IPS-20b (cell line): Measurements from ENCODE around the gene PCDHGB4.
"Not testable (repeated sequence)": the region's sequence is repeated elsewhere in the genome, so short reads cannot be mapped to it uniquely, and the experiment has no call there.

Experiments
- H3K27ac ChIP-seq: one replicate; pipeline ENCODE4 v1.5.1; 2013; ENCODE audit warnings: low read length
- H3K27me3 ChIP-seq: 2 replicates; pipeline ENCODE4 v1.6.1; 2013; ENCODE audit warnings: mild to moderate bottlenecking, low read length, inconsistent platforms; ENCODE audit not compliant: insufficient read depth
- H3K36me3 ChIP-seq: 2 replicates; pipeline ENCODE4 v1.6.1; 2013; ENCODE audit warnings: low read depth, mild to moderate bottlenecking, inconsistent platforms, low read length, moderate library complexity; ENCODE audit not compliant: insufficient read depth
- H3K4me1 ChIP-seq: 2 replicates; pipeline ENCODE4 v1.6.1; 2013; ENCODE audit warnings: mild to moderate bottlenecking, control low read depth, inconsistent platforms, low read length, moderate library complexity; ENCODE audit not compliant: insufficient read depth
- H3K4me3 ChIP-seq: 2 replicates; pipeline ENCODE4 v1.5.1; 2013; ENCODE audit warnings: mild to moderate bottlenecking, low read length, inconsistent platforms
- H3K9ac ChIP-seq: 2 replicates; pipeline ENCODE4 v1.6.1; 2013; ENCODE audit warnings: low read depth, mild to moderate bottlenecking, inconsistent platforms, low read length, moderate library complexity
- H3K9me3 ChIP-seq: 2 replicates; pipeline ENCODE4 v1.6.1; 2013; ENCODE audit warnings: mild to moderate bottlenecking, low read depth, low read length, inconsistent platforms; ENCODE audit not compliant: insufficient read depth

PCDHGB4 gene

DNA sequence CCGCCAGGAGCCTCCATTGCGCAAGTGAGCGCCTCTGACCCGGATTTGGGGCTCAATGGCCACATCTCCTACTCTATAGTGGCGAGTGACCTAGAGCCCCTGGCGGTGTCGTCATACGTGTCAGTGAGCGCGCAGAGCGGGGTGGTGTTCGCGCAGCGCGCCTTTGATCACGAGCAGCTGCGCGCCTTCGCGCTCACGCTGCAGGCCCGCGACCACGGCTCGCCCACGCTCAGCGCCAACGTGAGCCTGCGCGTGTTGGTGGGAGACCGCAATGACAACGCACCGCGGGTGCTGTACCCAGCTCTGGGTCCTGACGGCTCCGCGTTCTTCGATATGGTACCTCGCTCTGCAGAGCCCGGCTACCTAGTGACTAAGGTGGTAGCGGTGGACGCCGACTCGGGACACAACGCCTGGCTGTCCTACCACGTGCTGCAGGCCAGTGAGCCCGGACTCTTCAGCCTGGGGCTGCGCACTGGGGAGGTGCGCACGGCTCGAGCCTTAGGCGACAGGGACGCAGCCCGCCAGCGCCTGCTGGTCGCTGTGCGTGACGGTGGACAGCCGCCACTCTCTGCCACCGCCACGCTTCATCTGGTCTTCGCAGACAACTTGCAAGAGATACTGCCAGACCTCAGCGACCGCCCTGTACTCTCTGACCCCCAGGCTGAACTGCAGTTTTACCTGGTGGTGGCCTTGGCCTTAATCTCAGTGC is 22.3 kb downstream of the PCDHGB4 start:
- no peak overlapping the region for H3K27ac ChIP-seq
- no peaks in the 10 kb centered on the region for H3K36me3 ChIP-seq
- no peaks in the 10 kb centered on the region for H3K4me1 ChIP-seq
- peaks cover 27% of the 10 kb centered on the region for H3K9me3 ChIP-seq
- H3K4me3 ChIP-seq = no peak overlapping the region
- H3K27me3 ChIP-seq = peaks cover 12% of the 10 kb centered on the region
- no peak overlapping the region for H3K9ac ChIP-seq

DNA sequence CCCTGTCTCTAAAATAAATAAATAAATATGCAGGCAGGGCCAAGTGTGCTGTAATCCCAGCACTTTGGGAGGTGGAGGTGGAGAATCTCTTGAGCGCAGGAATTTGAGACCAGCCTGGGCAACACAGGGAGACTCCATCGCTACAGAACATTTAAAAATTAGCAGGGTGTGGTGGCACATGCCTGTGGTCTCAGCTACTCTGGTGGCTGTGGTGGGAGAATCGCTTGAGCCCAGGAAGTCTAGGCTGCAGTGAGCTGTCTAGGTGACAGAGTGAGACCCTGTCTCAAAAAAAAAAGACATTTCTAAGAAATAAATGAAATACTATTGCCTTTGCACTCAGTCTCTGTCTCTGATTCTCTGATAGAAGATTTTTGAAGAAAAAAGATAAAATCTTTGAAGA is 24.1 kb downstream of the PCDHGB4 start:
- no peaks in the 10 kb centered on the region for H3K36me3 ChIP-seq
- peaks cover 12% of the 10 kb centered on the region for H3K27me3 ChIP-seq
- H3K4me3 ChIP-seq = no peak overlapping the region
- peaks cover 27% of the 10 kb centered on the region for H3K9me3 ChIP-seq
- H3K27ac ChIP-seq = no peak overlapping the region
- H3K4me1 ChIP-seq = no peaks in the 10 kb centered on the region
- H3K9ac ChIP-seq = no peak overlapping the region

DNA sequence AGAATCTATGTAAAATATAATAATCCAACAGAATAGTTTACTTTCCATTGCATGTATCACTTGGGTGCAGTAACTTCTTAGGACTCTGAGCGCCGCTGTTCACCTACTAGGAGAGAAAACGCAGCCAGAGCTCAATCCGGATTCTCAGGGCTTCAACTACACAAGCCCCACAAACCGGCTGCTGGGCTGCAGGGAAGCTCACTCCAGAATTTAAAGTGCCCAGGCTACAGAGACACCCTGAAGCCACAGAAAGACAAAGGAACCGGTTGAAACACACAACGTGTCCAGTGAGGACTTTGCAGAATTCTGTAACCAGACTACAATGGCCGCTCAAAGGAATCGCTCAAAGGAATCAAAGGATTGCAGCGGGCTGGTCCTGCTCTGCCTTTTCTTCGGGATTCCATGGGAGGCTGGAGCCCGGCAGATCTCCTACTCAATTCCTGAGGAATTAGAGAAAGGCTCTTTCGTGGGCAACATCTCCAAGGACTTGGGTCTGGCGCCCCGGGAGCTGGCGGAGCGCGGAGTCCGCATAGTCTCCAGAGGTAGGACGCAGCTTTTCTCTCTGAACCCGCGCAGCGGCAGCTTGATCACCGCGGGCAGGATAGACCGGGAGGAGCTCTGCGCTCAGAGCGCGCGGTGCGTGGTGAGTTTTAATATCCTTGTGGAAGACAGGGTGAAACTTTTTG is 25.5 kb downstream of the PCDHGB4 start, which contains the start of gene PCDHGA10:
Gene PCDHGA10, plus strand, starts transcription at position 134 of the 686 bp plus-strand sequence. Its CDS starts 189 bp downstream, at position 323.
- Histone ChIP-seq H3K27ac (no peak within 1 kb of the TSS), H3K9ac (peak within 1 kb of the TSS; percentile 77; the same call in 1 of the 2 replicates), H3K36me3 (no peaks in the 10 kb centered on the region), H3K9me3 (peaks cover 27% of the 10 kb centered on the region), H3K27me3 (peaks cover 13% of the 10 kb centered on the region), H3K4me1 (no peaks in the 10 kb centered on the region), H3K4me3 (peak within 1 kb of the TSS; percentile 78; the same call in 1 of the 2 replicates)

DNA sequence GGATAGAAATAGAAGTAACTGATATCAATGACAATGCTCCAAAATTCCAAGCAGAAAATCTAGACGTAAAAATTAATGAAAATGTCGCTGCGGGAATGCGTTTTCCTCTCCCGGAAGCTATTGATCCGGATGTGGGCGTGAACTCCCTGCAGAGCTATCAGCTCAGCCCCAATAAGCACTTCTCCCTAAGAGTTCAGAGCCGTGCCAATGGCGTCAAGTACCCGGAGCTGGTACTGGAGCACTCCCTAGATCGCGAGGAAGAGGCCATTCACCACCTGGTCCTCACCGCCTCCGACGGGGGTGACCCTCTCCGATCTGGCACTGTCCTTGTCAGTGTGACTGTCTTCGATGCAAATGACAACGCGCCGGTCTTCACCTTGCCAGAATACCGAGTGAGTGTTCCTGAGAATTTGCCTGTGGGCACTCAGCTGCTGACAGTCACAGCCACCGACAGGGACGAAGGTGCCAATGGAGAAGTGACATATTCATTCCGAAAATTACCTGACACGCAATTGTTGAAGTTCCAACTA is 26.1 kb downstream of the PCDHGB4 start:
- H3K4me3 ChIP-seq = peak overlapping the region; percentile 78; the same call in 1 of the 2 replicates
- no peaks in the 10 kb centered on the region for H3K4me1 ChIP-seq
- no peak overlapping the region for H3K27ac ChIP-seq
- no peaks in the 10 kb centered on the region for H3K36me3 ChIP-seq
- H3K27me3 ChIP-seq = peaks cover 17% of the 10 kb centered on the region
- H3K9ac ChIP-seq = peak overlapping the region; percentile 77; the same call in 1 of the 2 replicates
- peaks cover 31% of the 10 kb centered on the region for H3K9me3 ChIP-seq

DNA sequence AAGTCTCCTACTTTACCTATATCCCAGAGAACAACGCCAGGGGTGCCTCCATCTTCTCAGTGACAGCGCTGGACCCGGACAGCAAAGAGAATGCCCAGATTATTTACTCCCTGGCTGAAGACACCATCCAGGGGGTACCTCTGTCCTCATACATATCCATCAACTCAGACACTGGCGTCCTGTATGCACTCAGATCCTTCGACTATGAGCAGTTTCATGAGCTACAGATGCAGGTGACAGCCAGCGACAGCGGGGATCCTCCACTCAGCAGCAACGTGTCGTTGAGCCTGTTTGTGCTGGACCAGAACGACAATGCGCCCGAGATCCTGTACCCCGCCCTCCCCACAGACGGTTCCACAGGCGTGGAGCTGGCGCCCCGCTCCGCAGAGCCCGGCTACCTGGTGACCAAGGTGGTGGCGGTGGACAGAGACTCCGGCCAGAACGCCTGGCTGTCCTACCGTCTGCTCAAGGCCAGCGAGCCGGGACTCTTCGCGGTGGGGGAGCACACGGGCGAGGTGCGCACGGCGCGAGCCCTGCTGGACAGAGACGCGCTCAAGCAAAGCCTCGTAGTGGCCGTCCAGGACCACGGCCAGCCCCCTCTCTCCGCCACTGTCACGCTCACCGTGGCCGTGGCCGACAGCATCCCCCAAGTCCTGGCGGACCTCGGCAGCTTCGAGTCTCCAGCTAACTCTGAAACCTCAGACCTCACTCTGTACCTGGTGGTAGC is 27.2 kb downstream of the PCDHGB4 start:
- not testable (repeated sequence) for H3K4me3 ChIP-seq, H3K27ac ChIP-seq, H3K4me1 ChIP-seq, H3K9ac ChIP-seq, H3K36me3 ChIP-seq
- Histone ChIP-seq H3K27me3 (peaks cover 13% of the 10 kb centered on the region), H3K9me3 (peaks cover 30% of the 10 kb centered on the region)

DNA sequence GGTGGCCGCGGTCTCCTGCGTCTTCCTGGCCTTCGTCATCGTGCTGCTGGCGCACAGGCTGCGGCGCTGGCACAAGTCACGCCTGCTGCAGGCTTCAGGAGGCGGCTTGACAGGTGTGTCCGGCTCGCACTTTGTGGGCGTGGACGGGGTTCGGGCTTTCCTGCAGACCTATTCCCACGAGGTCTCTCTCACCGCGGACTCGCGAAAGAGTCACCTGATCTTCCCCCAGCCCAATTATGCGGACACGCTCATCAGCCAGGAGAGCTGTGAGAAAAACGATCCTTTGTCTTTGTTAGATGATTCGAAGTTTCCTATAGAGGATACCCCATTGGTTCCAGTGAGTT is 27.7 kb downstream of the PCDHGB4 start:
- H3K27me3 ChIP-seq = peaks cover 13% of the 10 kb centered on the region
- not testable (repeated sequence) for H3K4me1 ChIP-seq, H3K27ac ChIP-seq, H3K36me3 ChIP-seq, H3K4me3 ChIP-seq, H3K9ac ChIP-seq
- H3K9me3 ChIP-seq = peaks cover 35% of the 10 kb centered on the region

DNA sequence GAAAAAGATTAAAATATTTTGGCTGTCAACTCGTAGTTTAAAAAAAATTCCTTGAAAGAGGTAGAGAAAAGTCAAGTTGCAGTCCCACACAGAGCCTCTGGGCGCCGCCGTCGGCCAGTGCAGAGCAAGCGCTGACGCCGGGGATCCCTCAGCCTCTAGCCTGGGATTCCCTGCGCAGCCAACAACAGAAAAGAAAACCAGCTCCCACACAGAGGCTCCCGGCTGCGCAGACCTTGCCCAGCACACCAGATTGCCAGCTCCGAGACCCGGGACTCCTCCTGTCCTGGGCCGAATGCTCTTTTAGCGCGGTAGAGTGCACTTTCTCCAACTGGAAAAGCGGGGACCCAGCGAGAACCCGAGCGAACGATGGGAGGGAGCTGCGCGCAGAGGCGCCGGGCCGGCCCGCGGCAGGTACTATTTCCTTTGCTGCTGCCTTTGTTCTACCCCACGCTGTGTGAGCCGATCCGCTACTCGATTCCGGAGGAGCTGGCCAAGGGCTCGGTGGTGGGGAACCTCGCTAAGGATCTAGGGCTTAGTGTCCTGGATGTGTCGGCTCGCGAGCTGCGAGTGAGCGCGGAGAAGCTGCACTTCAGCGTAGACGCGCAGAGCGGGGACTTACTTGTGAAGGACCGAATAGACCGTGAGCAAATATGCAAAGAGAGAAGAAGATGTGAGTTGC is 30.1 kb downstream of the PCDHGB4 start, which contains the start of gene PCDHGB7:
Gene PCDHGB7, plus strand, starts transcription at position 184 of the 679 bp plus-strand sequence. Its CDS starts 183 bp downstream, at position 367.
- Histone ChIP-seq H3K4me3 (peak within 1 kb of the TSS; percentile 72), H3K9ac (peak within 1 kb of the TSS; percentile 78), H3K36me3 (peaks cover 26% of the 10 kb centered on the region; the same call in 1 of the 2 replicates), H3K9me3 (peaks cover 57% of the 10 kb centered on the region), H3K27me3 (peaks cover 13% of the 10 kb centered on the region)
- not testable (repeated sequence) for H3K4me1 ChIP-seq, H3K27ac ChIP-seq

DNA sequence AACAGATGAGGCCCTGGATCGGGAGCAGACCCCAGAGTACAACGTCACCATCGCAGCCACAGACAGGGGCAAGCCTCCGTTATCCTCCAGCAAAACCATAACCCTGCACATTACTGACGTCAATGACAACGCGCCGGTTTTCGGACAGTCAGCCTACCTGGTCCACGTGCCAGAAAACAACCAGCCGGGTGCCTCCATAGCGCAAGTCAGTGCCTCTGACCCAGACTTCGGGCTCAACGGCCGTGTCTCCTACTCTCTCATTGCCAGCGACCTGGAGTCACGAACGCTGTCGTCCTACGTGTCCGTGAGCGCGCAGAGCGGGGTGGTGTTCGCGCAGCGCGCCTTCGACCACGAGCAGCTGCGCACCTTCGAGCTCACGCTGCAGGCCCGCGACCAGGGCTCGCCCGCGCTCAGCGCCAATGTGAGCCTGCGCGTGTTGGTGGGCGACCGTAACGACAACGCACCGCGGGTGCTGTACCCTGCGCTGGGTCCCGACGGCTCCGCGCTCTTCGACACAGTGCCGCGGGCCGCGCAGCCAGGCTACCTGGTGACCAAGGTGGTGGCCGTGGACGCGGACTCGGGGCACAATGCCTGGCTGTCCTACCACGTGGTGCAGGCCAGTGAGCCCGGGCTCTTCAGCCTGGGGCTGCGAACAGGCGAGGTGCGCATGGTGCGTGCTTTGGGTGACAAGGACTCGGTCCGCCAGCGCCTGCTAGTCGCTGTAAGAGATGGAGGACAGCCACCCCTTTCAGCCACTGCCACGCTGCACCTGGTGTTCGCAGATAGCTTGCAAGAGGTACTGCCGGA is 31.8 kb downstream of the PCDHGB4 start:
- H3K4me3 ChIP-seq = 0 out of 2 replicates have a peak overlapping the region, but pooled peaks have one; percentile 72
- H3K4me1 ChIP-seq = no peaks in the 10 kb centered on the region
- peaks cover 26% of the 10 kb centered on the region; the same call in 1 of the 2 replicates for H3K36me3 ChIP-seq
- peaks cover 57% of the 10 kb centered on the region for H3K9me3 ChIP-seq
- peaks cover 13% of the 10 kb centered on the region for H3K27me3 ChIP-seq
- no peak overlapping the region for H3K9ac ChIP-seq
- no peak overlapping the region for H3K27ac ChIP-seq

DNA sequence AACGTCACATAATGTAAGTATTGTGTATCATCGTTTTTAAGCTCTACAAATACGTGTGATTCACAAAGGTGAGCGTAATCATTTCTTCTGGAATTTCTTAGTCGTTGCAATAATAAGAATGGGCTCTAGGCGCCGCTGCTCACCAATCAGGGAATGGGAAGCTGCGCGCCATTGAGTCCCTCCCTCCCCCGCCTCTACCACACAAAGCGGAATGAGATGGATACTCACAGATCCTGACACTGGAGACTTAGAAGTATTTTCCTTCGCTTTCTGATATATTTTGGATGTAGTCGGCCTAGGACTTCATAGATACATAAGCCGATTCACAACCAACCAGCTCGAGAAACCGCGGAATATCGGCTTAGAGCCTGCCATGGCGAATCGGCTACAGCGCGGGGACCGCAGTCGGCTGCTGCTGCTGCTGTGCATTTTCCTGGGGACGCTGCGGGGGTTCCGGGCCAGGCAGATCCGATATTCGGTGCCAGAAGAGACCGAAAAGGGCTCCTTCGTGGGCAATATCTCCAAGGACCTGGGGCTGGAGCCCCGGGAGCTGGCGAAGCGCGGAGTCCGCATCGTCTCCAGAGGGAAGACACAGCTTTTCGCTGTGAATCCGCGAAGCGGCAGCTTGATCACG is 33.5 kb downstream of the PCDHGB4 start, which contains the start of gene PCDHGA11:
Gene PCDHGA11, plus strand, starts transcription at position 197 of the 634 bp plus-strand sequence. Its CDS starts 177 bp downstream, at position 374.
- peaks cover 13% of the 10 kb centered on the region for H3K27me3 ChIP-seq
- peaks cover 69% of the 10 kb centered on the region for H3K9me3 ChIP-seq
- H3K27ac ChIP-seq = no peak within 1 kb of the TSS
- H3K36me3 ChIP-seq = peaks cover 28% of the 10 kb centered on the region; the same call in 1 of the 2 replicates
- H3K4me1 ChIP-seq = no peaks in the 10 kb centered on the region
- peak within 1 kb of the TSS; percentile 8; the same call in 1 of the 2 replicates for H3K4me3 ChIP-seq
- H3K9ac ChIP-seq = no peak within 1 kb of the TSS

DNA sequence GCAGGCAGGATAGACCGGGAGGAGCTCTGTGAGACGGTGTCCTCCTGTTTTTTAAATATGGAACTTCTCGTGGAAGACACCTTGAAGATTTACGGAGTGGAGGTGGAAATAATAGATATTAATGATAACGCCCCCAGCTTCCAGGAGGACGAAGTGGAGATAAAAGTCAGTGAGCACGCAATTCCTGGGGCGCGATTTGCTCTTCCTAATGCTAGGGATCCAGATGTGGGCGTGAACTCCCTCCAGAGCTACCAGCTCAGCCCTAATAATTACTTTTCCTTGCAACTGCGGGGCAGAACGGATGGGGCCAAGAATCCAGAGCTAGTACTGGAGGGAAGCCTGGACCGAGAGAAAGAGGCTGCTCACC is 34.0 kb downstream of the PCDHGB4 start:
- Histone ChIP-seq H3K4me1 (no peaks in the 10 kb centered on the region), H3K9ac (no peak overlapping the region), H3K27ac (no peak overlapping the region), H3K4me3 (peak overlapping the region; percentile 5; the same call in 1 of the 2 replicates), H3K27me3 (peaks cover 13% of the 10 kb centered on the region), H3K36me3 (peaks cover 32% of the 10 kb centered on the region; the same call in 1 of the 2 replicates), H3K9me3 (peaks cover 74% of the 10 kb centered on the region)
